HepG2 (cell line): ENCODE data around the gene HSPA1B. TPM values are rescaled to one million over a fixed set of nuclear protein-coding genes. Genes with fewer than 3 reads are reported as not detected.
A peak's percentile ranks its signal among the peaks of the same experiment; 100 is the strongest.

ENCODE experiments used
- ATF4 ChIP-seq, 2 experiments: fragments of 450-650 bp in 1 of 2; sonication (generic) in 1 of 2; formaldehyde crosslinking; IDR thresholded peaks; 2 replicates each; pipeline versions ENCODE4 v1.5.0 to v1.8.0; 2020 to 2022; ENCODE audit warnings: mild to moderate bottlenecking in 1 of 2, missing genetic modification reagents in 1 of 2
- ATF7 ChIP-seq, 2 experiments: fragments of 450-650 bp in 1 of 2; sonication (generic) in 1 of 2; formaldehyde crosslinking in 1 of 2; IDR thresholded peaks; 2 replicates each; pipeline versions ENCODE4 v1.4.0 to v1.6.1; 2016 to 2020; ENCODE audit warnings: antibody characterized with exemption in 1 of 2, mild to moderate bottlenecking in 1 of 2, missing genetic modification reagents in 1 of 2
- EHMT2 ChIP-seq: fragments of 200-600 bp; sonication (generic); IDR thresholded peaks from 2 replicates; pipeline ENCODE4 v1.7.0; 2017; ENCODE audit warnings: antibody characterized with exemption, low read depth, low read length, borderline replicate concordance
- FOXK2 ChIP-seq: fragments of 450-650 bp; IDR thresholded peaks from 2 replicates; pipeline ENCODE4 v1.6.1; 2016
- JARID2 ChIP-seq: sonication (generic); formaldehyde crosslinking; IDR thresholded peaks from 2 replicates; pipeline ENCODE4 v1.8.1; 2023; ENCODE audit warnings: missing genetic modification reagents, inconsistent platforms; ENCODE audit not compliant: insufficient replicate concordance
- JUN ChIP-seq: sonication (generic); formaldehyde crosslinking; IDR thresholded peaks from 2 replicates; pipeline ENCODE4 v1.4.0; 2020; ENCODE audit warnings: mild to moderate bottlenecking, missing genetic modification reagents
- KAT2B ChIP-seq: fragments of 150-350 bp; IDR thresholded peaks from 2 replicates; pipeline ENCODE4 v1.6.1; 2014; ENCODE audit warnings: low read depth, low read length, borderline replicate concordance
- KDM3A ChIP-seq: IDR thresholded peaks from 2 replicates; pipeline ENCODE4 v1.6.1; 2018; ENCODE audit warnings: low read depth, missing compliant biosample characterization
- MEIS1 ChIP-seq: sonication (generic); formaldehyde crosslinking; IDR thresholded peaks from 2 replicates; pipeline ENCODE4 v1.9.0; 2021; ENCODE audit warnings: mild to moderate bottlenecking, missing genetic modification reagents, moderate library complexity, borderline replicate concordance
- NR3C1 ChIP-seq: sonication (generic); formaldehyde crosslinking; IDR thresholded peaks from 2 replicates; pipeline ENCODE4 v1.4.0; 2020; ENCODE audit warnings: missing genetic modification reagents
- SOX6 ChIP-seq, 2 experiments: fragments of 450-650 bp in 1 of 2; sonication (generic) in 1 of 2; formaldehyde crosslinking in 1 of 2; IDR thresholded peaks; 2 replicates each; pipeline versions ENCODE4 v1.4.0 to v1.6.1; 2017 to 2020; ENCODE audit warnings: antibody characterized with exemption in 1 of 2, mild to moderate bottlenecking in 1 of 2, missing genetic modification reagents in 1 of 2
- XBP1 ChIP-seq: sonication (generic); formaldehyde crosslinking; IDR thresholded peaks from 2 replicates; pipeline ENCODE4 v1.5.0; 2020; ENCODE audit warnings: missing genetic modification reagents
- ZNF12 ChIP-seq: sonication (generic); formaldehyde crosslinking; IDR thresholded peaks from 2 replicates; pipeline ENCODE4 v1.5.0; 2020; ENCODE audit warnings: missing genetic modification reagents
- ZNF260 ChIP-seq: sonication (generic); formaldehyde crosslinking; IDR thresholded peaks from 2 replicates; pipeline ENCODE4 v1.4.0; 2020; ENCODE audit warnings: missing genetic modification reagents, low read depth, mild to moderate bottlenecking, borderline replicate concordance
- ZNF484 ChIP-seq: sonication (generic); formaldehyde crosslinking; IDR thresholded peaks from 2 replicates; pipeline ENCODE4 v1.5.1; 2020; ENCODE audit warnings: mild to moderate bottlenecking, low read depth, missing genetic modification reagents, borderline replicate concordance
- ZNF562 ChIP-seq: sonication (generic); formaldehyde crosslinking; IDR thresholded peaks from 2 replicates; pipeline ENCODE4 v1.8.0; 2022; ENCODE audit warnings: missing genetic modification reagents, borderline replicate concordance
- ZNF691 ChIP-seq: sonication (generic); formaldehyde crosslinking; IDR thresholded peaks from 2 replicates; pipeline ENCODE4 v1.4.0; 2020; ENCODE audit warnings: missing genetic modification reagents, low read depth, mild to moderate bottlenecking, borderline replicate concordance
- polyA plus RNA-seq, 8 experiments: library from polyadenylated mRNA; depleted of rRNA in 3 of 8; stranded (reverse) in 7 of 8; unstranded in 1 of 8; fragments of >200 nt; fragmentation: Illumina TruSeq in 4 of 8; extraction: Trizol in 4 of 8; gene quantifications; 2 replicates each; pipeline versions ENCODE4 v1.2.1 to v1.2.3, GENCODE V29; 2011 to 2016; ENCODE audit warnings: low read depth in 4 of 8, missing spikeins in 1 of 8, mixed read lengths in 1 of 8; ENCODE audit not compliant: insufficient read depth in 1 of 8
- total RNA-seq, 5 experiments: library from RNA; depleted of rRNA; stranded (reverse); fragments of >200 nt; fragmentation: Illumina TruSeq; extraction: Trizol; gene quantifications; 2 replicates each; pipeline ENCODE4 v1.2.3, GENCODE V29; 2016; ENCODE audit warnings: low read depth in 1 of 5
- TF ChIP-seq, protein P1 (sequence below): IDR thresholded peaks from 2 replicates; pipeline ENCODE4 v1.6.1; 2018; ENCODE audit warnings: missing genetic modification reagents
- TF ChIP-seq, protein P2 (sequence below): fragments of 450-650 bp; IDR thresholded peaks from 2 replicates; pipeline ENCODE4 v1.6.1; 2017; ENCODE audit warnings: mild to moderate bottlenecking
- TF ChIP-seq, protein P3 (sequence below): sonication (generic); formaldehyde crosslinking; IDR thresholded peaks from 2 replicates; pipeline ENCODE4 v1.5.1; 2020; ENCODE audit warnings: missing genetic modification reagents, mild to moderate bottlenecking, borderline replicate concordance

The HSPA1B gene
- total and polyA plus RNA-seq, 2 of the 13 experiments (the other 11 are each of a cell fraction or from before 2014, with no cell fraction given): 26.0 to 186 TPM

- TF ChIP-seq ATF7 (IDR thresholded peaks at IDR 0.05) (no peak), ATF7 (CRISPR knock-in tag; IDR thresholded peaks at IDR 0.05) (peak; percentile 83), ZNF562 (no peak), ZNF484 (CRISPR knock-in tag) (peak; percentile 54; the same call in 1 of the 2 replicates), FOXK2 (no peak), ZNF12 (CRISPR knock-in tag) (0 out of 2 replicates have a peak, but pooled peaks have one; percentile 51), SOX6 (IDR thresholded peaks at IDR 0.05) (no peak), SOX6 (CRISPR knock-in tag; IDR thresholded peaks at IDR 0.05) (peak; percentile 89), JUN (CRISPR knock-in tag) (peak; percentile 87), ZNF260 (CRISPR knock-in tag) (no peak), ZNF691 (CRISPR knock-in tag) (peak; percentile 99), NR3C1 (CRISPR knock-in tag) (no peak), KDM3A (CRISPR knock-in tag) (peak; percentile 96), XBP1 (no peak), MEIS1 (CRISPR knock-in tag) (peak; percentile 92), KAT2B (no peak), JARID2 (CRISPR knock-in tag) (peak; percentile 86), EHMT2 (no peak), ATF4 (CRISPR knock-in tag; IDR thresholded peaks at IDR 0.05) (peak in 1 of 2 experiments; percentile 62; a peak in 1 of 4 replicates)
- TF ChIP-seq, protein P1, sequence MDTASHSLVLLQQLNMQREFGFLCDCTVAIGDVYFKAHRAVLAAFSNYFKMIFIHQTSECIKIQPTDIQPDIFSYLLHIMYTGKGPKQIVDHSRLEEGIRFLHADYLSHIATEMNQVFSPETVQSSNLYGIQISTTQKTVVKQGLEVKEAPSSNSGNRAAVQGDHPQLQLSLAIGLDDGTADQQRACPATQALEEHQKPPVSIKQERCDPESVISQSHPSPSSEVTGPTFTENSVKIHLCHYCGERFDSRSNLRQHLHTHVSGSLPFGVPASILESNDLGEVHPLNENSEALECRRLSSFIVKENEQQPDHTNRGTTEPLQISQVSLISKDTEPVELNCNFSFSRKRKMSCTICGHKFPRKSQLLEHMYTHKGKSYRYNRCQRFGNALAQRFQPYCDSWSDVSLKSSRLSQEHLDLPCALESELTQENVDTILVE (CRISPR knock-in tag): peak; percentile 93
- TF ChIP-seq, protein P2, sequence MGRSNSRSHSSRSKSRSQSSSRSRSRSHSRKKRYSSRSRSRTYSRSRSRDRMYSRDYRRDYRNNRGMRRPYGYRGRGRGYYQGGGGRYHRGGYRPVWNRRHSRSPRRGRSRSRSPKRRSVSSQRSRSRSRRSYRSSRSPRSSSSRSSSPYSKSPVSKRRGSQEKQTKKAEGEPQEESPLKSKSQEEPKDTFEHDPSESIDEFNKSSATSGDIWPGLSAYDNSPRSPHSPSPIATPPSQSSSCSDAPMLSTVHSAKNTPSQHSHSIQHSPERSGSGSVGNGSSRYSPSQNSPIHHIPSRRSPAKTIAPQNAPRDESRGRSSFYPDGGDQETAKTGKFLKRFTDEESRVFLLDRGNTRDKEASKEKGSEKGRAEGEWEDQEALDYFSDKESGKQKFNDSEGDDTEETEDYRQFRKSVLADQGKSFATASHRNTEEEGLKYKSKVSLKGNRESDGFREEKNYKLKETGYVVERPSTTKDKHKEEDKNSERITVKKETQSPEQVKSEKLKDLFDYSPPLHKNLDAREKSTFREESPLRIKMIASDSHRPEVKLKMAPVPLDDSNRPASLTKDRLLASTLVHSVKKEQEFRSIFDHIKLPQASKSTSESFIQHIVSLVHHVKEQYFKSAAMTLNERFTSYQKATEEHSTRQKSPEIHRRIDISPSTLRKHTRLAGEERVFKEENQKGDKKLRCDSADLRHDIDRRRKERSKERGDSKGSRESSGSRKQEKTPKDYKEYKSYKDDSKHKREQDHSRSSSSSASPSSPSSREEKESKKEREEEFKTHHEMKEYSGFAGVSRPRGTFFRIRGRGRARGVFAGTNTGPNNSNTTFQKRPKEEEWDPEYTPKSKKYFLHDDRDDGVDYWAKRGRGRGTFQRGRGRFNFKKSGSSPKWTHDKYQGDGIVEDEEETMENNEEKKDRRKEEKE: no peak
- TF ChIP-seq, protein P3, sequence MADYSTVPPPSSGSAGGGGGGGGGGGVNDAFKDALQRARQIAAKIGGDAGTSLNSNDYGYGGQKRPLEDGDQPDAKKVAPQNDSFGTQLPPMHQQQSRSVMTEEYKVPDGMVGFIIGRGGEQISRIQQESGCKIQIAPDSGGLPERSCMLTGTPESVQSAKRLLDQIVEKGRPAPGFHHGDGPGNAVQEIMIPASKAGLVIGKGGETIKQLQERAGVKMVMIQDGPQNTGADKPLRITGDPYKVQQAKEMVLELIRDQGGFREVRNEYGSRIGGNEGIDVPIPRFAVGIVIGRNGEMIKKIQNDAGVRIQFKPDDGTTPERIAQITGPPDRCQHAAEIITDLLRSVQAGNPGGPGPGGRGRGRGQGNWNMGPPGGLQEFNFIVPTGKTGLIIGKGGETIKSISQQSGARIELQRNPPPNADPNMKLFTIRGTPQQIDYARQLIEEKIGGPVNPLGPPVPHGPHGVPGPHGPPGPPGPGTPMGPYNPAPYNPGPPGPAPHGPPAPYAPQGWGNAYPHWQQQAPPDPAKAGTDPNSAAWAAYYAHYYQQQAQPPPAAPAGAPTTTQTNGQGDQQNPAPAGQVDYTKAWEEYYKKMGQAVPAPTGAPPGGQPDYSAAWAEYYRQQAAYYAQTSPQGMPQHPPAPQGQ (CRISPR knock-in tag): peak; percentile 67; the same call in 1 of the 2 replicates
Observed at GRCh38 chr6:31806470-31807272, 20.9 kb upstream of the HSPA1B start, which contains the start of gene LSM2 (continued).
